Ammon's horn (tissue), 1 donor: ENCODE data around the gene PRM1.
"Not testable (repeated sequence)": the region's sequence is repeated elsewhere in the genome, so short reads cannot be mapped to it uniquely, and the experiment has no call there.

Experiments used
- DNase-seq: peaks from one replicate; pipeline ENCODE4 v3.0.0-alpha.2; 2016; ENCODE audit warnings: low spot score

The PRM1 gene

GRCh38 chr16:11314309-11314894, 33.3 kb upstream of the PRM1 start:
- DNase-seq = no peak

- DNase-seq = no peak
Observed at GRCh38 chr16:11313493-11314308, 32.6 kb upstream of the PRM1 start.

GRCh38 chr16:11312718-11313492, 31.8 kb upstream of the PRM1 start:
- no peak for DNase-seq

GRCh38 chr16:11310997-11311561, 29.9 kb upstream of the PRM1 start:
- DNase-seq = no peak

GRCh38 chr16:11310634-11310977, 29.5 kb upstream of the PRM1 start:
- no peak for DNase-seq

- no peak for DNase-seq
Observed at GRCh38 chr16:11309895-11310633, 28.9 kb upstream of the PRM1 start.

GRCh38 chr16:11308493-11309283, 27.6 kb upstream of the PRM1 start:
- DNase-seq = no peak

- DNase-seq = no peak
Observed at GRCh38 chr16:11307639-11308492, 26.7 kb upstream of the PRM1 start.

GRCh38 chr16:11306997-11307638, 26.0 kb upstream of the PRM1 start:
- DNase-seq = no peak

GRCh38 chr16:11306381-11306780, 25.3 kb upstream of the PRM1 start:
- DNase-seq = no peak

- no peak for DNase-seq
Observed at GRCh38 chr16:11303405-11304138, 22.4 kb upstream of the PRM1 start.

- DNase-seq = no peak
Observed at GRCh38 chr16:11302977-11303376, 21.8 kb upstream of the PRM1 start.

- DNase-seq = no peak
Observed at GRCh38 chr16:11301645-11302501, 20.7 kb upstream of the PRM1 start.

GRCh38 chr16:11300560-11300892, 19.4 kb upstream of the PRM1 start:
- no peak for DNase-seq

- no peak for DNase-seq
Observed at GRCh38 chr16:11299865-11300559, 18.9 kb upstream of the PRM1 start.

GRCh38 chr16:11298950-11299547, 17.9 kb upstream of the PRM1 start:
- not testable (repeated sequence) for DNase-seq
